HG03108 (cell line): ENCODE measurements around the gene SLC25A19.
"Not testable (repeated sequence)": the region's sequence is repeated elsewhere in the genome, so short reads cannot be mapped to it uniquely, and the experiment has no call there.

Source experiments
- ATAC-seq: cut with Tn5 transposase; IDR thresholded peaks from one replicate; pipeline ENCODE4 v1.9.1; 2021; ENCODE audit warnings: moderate library complexity; ENCODE audit not compliant: unreplicated experiment

The SLC25A19 gene

DNA sequence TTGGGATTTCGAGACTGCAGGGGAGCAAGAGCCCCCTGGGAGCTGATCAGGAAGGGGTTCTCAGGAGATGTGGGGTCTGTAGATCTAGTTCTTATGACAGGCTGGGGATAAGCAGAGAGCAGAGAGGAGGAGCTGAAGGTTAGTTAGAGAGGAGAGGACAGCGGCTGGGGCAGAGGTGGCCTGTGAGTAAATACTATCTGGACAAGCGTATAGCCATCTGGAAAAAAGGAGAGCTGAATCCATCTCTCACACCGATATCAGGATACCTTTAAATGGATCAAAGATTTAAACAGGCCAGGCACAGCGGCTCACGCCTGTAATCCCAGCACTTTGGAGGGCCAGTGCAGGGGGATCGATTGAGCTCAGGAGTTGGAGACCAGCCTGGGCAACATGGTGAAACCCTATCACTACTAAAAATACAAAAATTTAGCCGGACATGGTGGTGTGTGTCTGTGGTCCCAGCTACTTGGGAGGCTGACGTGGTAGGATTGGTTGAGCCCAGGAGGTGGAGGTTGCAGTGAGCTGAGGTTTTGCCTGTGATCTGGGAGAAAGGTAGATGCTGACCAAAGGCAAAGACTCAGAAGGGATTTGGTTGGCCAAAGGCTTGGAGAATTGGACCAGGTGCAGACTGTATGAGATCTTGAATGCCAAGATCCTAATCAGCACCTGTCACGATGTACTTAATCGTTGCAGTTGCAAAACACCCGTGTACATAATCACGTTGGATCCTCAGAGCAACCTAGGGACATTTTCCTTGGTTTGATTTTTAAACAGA is 18.9 kb upstream of the SLC25A19 start:
- ATAC-seq, result no peak

DNA sequence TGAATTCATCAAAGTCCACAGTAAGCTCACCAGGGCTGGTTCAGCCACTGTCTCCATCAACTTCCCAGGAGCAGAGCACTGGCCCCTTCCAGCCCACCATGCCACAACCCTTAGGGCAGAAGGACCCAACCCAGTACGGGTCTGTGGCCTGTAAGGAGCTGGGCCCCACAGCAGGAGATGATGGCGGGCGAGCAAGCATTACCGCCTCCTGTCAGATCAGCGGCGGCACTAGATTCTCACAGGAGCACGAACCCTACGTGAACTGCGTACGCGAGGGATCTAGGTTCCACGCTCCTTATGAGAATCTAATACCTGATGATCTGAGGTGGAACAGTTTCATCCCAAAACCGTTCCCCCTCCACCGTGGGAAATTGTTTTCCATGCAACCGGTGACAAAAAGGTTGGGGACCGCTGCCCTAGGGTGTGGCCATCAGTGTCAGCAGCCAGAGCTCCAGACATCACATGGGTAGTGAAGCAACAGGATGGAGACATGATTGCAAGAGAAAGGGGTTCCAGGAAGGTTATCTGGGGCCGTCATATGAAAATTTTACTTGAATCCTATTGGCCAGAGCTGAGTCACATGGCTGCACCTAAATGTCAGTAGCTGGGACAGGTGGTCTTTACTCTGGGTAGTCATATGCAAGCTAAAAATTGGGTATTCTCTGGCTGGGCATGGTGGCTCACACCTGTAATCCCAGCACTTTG is 12.4 kb upstream of the SLC25A19 start:
- ATAC-seq, result no peak

DNA sequence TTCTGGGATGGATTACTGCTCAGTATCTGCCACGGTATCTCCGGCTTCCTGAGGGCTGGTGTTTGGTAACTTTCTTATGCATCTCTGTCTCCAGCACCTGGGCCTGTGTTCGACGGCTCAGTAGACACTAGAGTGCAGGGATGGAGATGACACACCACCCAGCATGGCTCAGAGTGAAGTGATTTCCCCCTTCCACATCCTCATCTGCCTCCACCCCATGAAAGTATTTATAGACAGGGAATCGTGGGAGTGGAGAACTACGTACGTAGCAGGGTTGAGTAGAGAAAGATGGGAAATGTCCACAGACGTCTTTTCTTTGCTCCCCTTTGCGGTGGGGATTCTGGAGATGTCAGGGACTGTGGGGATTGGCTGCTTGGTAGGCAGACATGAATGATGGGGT is 11.8 kb upstream of the SLC25A19 start:
- no peak for ATAC-seq

DNA sequence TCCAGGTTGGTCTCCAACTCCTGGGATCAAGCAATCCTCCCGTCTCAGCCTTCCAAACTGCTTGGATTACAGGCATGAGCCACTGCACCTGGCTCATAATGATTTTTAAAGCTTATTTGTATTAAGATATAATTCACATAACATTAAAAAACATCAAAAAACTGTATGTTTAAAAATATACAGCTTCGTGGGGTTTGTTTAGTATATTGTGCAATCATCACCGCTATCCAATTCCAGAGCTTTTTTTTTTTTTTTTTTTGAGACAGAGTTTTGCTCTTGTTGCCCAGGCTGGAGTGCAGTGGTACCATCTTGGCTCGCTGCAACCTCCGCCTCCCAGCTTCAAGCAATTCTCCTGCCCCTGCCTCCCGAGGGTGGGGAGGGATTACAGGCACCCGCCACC is 11.0 kb upstream of the SLC25A19 start:
- ATAC-seq, result no peak

DNA sequence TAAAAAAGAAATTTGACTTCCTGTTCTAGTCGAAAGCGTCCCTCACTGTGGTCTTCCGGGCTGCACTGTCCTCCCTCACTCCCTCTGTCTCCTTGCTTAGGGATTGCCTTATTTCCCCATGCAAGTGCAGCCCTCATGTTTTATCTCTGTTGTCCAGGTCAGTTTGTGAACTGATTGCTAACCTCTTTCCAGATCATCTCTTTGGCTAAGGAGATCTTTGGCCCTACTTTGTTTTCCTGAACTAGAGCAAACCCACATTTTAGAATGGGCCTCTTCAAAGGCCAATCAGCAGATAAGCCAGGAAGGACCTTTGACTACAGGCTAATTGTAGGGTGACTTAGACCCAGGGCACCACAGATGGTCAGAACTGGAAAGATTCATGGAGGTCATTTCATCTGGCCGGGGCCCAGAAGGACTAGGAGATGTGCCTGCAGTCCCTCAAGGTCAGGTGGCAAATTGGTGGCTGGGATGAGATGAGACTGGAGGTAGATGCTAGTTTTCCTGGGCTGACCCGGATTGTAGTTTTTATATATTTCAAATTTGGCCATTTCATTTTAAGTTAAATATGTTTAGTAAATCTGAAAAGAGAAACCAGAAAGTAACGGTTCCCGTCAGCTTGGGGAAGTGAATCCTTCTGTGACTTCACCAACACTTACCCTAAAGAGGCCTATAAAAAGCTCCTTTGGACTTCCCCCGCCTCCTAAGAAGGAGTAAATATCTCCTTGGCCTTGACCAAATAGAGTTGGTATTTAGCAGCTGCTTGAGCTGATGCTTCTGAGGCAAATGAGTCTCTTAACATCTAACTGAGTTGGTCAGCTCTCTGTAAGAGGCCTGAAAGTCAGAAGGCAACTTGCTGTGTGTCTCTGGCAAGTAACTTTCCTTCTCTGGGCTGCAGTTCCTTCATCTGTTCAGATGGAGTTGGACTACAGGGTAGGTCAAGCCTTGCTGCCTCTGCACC is 6.2 kb upstream of the SLC25A19 start:
- peak; percentile 61 for ATAC-seq

DNA sequence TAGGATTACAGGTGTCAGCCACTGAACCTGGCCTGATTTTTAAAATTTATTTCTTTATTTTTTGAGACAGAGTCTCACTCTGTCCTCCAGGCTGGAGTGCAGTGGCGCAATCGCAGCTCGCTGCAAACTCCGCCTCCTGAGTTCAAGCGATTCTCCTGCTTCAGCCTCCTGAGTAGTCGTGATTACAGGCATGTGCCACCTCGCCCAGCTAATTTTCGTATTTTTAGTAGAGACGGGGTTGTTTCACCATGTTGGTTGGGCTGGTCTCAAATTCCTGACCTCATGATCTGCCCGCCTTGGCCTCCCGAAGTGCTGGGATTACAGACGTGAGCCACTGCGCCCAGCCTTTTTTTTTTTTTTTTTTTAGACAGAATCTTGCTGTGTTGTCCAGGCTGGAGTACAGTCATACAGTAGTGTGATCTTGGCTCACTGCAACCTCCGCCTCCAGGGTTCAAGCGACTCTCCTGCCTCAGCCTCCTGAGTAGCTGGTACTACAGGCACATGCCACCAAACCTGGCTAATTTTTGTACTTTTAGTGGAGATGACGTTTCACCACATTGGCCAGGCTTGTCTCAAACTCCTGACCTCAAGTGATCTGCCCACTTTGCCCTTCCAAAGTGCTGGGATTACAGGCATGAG is 3.7 kb upstream of the SLC25A19 start:
- not testable (repeated sequence) for ATAC-seq

DNA sequence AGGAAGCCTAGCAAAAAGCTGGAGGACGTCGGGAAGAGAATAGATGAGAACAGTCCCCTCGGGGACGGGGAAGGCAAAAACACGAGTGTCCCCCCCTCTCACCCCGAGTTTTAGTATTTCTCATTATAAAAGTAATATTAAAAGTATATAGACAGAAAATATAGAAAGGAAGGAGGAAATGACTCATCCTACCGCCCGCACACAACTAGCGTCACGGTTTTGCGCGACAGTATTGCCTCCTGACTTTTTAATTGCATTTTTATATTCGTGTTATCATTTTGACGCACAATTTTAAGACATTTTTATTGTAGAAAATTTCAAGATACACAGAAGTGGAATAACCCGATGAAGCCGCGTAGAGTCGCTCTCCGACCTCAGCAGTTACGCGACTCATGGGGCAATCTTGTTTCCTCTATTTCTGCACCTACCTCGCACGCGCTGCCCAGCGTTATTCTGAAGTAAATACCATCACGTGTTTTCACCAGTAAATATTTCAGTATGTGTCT is 652 bp upstream of the SLC25A19 start:
- peak; percentile 26 for ATAC-seq

DNA sequence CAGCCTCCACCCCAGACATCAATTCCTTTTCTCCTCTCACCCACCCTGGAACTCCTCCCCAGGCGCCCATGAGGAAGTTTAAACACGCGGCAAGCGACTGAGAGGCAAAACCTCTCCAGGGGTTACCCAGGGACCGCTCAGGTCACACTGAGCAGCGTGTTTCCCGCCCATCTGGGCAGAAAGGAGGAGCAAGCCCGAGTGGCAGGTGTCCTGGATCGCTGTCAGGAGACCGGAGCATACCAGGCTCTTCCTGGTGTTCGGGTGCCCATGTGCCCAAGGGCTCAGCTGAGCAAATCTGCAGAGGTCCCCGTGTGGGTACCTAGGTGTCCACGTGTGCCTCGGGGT is 491 bp downstream of the SLC25A19 start:
- ATAC-seq, result peak; percentile 1

DNA sequence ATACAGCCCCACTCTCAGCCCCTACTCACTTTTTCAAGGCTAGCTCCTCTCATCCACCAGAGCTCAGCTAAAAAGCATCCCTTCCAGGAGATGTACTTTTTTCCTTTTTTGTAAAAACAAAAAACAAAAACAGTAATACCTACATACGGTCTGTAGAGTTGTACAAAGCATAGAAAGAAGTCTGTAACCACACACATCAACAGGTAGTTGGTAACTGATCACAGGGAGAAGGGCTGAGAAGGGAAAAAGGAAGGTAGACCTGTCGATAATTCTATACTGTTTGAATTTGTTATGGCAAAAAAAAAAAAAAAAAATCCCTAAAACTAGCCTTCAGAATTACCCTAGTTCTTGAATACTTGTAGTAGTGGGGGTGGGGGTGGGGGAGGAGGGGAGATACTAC is 874 bp downstream of the SLC25A19 start:
- ATAC-seq, result no peak

DNA sequence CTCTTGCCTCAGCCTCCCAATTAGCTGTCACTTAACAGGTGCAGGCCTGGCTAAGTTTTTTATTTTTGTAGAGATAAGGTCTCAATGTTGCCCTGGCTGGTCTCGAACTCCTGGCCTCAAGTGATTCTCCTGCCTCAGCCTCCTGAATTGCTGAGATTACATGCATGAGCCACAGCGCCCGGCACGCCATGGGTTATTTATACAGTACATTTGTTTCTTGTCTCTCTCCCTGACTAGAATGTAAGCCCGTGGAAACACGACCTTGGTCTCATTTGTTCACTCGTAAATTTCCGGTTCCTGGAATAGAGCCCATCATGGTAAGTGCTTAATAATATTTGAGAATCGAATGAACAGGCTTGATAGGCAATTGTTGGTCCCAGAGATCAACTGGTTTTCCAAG is 2.0 kb downstream of the SLC25A19 start:
- no peak for ATAC-seq

DNA sequence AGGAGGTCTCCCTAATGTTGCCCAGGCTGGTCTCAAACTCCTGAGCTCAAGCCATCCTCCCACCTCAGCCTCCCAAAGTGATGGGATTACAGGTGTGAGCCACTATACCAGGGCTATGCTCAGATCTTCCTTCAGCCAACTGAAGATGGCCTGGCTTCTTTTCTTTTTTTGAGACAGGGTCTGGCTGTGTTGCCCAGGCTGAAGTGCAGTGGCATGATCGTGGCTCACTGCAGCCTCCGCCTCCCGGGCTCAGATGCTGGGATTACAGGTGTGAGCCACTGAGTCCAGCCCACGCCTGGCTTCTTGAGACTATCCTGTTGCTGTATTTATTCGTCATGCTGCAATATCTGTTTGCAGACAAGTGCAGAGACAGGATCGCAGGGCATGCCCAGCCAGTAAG is 4.1 kb downstream of the SLC25A19 start:
- no peak for ATAC-seq

DNA sequence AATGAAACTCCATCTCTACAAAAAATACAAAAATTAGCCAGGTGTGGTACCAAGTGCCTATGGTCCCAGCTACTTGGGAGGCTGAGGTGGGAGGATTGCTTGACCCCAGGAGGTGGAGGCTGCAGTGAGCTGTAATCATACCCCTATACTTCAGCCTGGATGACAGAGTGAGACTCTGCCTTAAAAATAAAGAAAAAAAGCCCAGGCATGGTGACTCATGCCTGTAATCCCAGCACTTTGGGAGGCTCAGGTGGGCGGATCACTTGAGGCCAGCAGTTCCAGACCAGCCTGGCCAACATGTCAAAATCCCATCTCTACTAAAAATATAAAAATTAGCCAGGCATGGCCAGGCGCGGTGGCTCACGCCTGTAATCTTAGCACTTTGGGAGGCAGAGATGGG is 9.0 kb downstream of the SLC25A19 start:
- not testable (repeated sequence) for ATAC-seq

DNA sequence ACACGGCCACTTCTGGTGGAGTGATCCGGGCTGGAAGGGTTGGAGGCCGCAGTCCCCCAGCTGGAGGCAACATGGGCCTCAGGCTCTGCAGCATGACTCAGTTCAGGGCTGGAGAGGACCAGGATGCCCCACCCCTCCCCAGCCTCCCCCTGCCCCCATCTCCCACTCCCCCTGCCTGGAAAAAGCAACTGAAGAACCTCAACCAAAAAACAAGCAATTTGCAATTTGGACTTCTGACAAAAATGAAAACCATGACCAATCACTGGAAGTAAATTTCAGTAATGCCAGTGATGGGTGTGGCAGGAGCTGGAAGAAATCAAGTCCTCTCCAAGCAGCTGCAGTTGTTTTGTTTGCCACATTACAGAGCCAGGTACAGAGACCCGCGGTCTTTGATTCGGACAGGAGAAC is 11.6 kb downstream of the SLC25A19 start:
- no peak for ATAC-seq

DNA sequence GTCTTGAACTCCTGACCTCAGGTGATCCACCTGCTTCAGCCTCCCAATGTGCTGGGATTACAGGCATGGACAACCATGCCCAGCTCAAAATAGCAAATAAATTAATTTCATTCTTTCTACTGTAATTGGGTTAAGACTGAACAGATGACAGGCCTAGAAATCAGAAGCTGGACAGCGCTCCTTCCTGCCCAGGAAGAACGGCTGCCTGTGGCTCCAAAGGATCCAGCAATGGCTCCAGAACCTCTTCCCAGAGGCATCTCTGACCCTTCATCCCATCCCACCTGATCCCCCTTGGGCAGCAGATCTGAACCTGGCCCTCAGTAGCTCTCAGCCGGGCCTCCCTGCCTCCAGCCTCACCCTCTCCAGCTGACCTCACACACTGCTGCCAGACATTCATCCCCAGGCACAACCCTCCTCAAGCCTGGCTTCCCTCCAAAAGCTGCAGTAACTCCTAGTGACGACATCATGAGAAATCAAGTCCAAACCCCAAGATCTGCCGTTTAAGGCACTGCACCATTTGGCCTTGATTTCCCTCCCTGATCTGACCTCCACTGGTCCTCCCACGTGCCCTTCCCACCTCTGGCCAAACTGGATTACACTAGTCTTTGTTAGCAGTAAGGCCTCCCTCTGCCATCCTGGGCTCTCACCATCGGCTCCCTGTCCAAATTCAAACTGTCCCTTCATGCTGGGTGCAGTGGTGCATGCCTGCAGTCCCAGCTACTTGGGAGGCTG is 15.1 kb downstream of the SLC25A19 start:
- ATAC-seq, result no peak

DNA sequence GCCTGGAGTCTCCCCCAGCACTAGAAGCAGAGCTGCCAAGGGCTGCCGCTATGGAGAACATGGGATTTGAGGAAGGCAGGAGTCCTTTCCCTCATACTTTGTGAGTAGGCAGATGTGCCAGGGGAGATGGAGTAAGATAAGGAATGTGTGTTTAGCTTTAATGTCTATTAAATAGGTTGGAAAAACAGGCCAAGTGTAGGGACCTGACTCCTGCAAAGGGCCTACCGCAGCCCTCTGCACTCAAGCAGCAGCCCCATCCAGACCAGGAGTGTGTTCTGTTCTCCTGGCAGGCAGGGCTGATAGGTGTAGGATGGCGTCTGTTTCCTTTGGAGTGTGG is 16.4 kb downstream of the SLC25A19 start:
- ATAC-seq, result no peak

DNA sequence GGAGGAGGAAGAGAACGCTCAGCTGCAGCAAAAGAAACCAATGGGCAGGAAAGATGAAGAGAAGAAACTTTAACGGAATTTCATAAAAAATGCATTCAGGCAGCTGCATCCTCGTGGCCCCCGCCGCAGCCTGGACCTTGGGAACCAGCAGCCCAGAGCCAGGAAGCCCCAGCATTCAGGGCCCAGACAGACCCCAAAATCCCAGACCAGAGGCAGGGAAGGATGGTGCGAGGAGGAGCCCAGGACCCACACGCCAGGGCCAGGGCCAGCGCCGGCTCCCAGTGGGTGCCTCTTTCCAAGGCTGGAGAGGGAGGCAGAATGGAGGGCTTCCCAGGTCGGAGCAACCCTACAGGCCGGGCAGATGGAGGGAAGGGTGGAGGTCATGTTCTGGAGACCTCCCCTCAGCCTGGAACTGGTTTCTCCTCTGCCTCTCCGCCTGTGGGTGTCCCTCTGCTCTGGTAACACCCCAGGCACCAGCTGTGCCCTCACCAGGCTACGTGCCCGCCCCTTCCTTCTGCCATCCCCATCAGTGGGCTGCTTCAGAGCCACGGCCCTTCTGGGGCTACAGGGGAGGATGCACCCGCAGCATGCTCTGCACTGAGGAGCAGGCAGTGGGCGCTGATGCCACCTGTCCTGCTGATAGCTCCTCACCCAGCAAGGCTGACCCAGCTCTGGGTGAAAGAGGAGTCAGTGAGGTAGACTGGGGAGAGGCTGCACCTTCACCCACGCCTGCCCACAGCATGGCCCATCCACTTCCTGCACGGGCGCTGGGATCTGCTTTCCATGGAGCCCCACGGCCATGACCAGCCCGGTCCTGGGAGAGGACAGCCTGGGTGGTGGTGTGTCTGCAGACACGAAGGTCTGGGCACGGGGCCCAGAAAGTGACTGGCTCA is 17.0 kb downstream of the SLC25A19 start:
- no peak for ATAC-seq

DNA sequence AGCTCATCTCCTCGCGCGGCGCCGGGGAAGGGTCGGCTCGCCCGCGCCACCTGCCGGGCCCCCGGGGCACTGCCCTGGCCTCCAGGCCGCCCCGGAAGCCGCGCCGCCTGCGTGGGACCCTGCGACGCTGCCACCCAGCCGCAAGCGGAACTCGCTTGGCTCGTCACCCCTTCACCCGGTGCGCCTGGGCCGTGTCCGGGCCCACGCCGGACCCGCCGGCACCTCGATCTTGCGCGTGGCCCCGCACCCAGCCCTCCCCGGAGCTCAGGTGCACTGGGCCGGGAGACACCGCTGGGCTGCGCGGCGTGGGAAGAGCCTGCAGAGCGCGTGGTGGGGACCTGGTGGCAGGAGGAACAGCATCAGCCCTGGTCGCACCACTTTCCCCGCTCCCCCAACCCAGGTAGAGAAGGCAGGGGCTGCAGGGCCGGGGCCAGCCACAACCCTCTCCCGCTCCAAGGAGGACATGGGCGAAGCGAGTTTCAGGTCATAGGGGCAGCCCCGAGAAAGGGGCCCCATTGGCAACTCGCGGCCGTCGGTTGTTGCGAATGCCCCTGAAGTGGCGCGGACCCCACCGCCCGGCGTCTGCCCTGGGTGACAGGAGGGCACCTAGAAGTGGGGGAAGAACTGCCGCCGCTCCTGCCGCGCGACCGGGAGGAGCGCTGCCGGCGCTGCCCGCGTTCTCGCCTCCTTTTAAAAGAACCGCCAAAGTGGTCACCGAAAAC is 17.8 kb downstream of the SLC25A19 start:
- ATAC-seq, result peak; percentile 66

DNA sequence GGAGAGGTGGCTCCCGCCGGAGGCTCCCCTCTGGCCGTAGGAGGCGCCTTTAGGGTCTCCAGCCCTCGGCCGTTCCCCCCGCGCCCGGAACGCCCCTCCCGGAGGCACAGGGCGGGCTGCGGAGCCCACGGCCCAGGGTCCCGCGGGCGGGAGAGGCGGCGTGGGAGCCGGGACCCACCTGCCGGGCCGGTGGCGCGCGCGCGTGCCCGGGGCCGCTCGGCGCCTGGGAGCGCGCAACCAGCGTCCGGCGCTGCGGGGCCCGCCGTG is 18.3 kb downstream of the SLC25A19 start, which contains the start of gene MIF4GD:
Gene MIF4GD, minus strand, starts transcription at position 266 of the 267 bp plus-strand sequence. CDS start 1,036 bp downstream, outside the sequence.
- ATAC-seq, result no peak
